PC-3 (cell line): ENCODE results near the gene LUC7L3.

Experiments used
- EZH2 ChIP-seq: fragments of 300-600 bp; sonication (generic); IDR thresholded peaks from one replicate; pipeline ENCODE4 v1.6.1; 2017; ENCODE audit warnings: antibody characterized with exemption, mild to moderate bottlenecking, low read length; ENCODE audit not compliant: unreplicated experiment
- TF ChIP-seq, protein P1 (sequence below): fragments of 300-600 bp; sonication (generic); conservative IDR thresholded peaks from 2 replicates; pipeline ENCODE4 v1.5.1; 2017; ENCODE audit warnings: antibody characterized with exemption, low read depth, mild to moderate bottlenecking, low read length

DNA sequence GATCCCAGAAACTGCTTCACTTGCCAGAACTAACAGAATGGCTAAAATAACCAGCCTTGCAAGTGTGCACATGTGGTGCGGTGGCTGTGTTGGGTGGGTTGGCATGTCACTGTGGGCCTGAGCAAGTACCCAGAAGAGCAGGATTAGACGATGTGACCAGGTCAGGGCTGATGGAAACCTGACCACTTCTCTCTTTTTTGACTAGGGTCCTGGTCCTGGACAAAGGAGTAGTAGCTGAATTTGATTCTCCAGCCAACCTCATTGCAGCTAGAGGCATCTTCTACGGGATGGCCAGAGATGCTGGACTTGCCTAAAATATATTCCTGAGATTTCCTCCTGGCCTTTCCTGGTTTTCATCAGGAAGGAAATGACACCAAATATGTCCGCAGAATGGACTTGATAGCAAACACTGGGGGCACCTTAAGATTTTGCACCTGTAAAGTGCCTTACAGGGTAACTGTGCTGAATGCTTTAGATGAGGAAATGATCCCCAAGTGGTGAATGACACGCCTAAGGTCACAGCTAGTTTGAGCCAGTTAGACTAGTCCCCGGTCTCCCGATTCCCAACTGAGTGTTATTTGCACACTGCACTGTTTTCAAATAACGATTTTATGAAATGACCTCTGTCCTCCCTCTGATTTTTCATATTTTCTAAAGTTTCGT lies 28.4 kb upstream of the LUC7L3 start:
- no peak for TF ChIP-seq EZH2
- TF ChIP-seq, protein P1, sequence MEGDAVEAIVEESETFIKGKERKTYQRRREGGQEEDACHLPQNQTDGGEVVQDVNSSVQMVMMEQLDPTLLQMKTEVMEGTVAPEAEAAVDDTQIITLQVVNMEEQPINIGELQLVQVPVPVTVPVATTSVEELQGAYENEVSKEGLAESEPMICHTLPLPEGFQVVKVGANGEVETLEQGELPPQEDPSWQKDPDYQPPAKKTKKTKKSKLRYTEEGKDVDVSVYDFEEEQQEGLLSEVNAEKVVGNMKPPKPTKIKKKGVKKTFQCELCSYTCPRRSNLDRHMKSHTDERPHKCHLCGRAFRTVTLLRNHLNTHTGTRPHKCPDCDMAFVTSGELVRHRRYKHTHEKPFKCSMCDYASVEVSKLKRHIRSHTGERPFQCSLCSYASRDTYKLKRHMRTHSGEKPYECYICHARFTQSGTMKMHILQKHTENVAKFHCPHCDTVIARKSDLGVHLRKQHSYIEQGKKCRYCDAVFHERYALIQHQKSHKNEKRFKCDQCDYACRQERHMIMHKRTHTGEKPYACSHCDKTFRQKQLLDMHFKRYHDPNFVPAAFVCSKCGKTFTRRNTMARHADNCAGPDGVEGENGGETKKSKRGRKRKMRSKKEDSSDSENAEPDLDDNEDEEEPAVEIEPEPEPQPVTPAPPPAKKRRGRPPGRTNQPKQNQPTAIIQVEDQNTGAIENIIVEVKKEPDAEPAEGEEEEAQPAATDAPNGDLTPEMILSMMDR = no peak
